ENCODE results near the gene MARCHF10. TPM values are rescaled to one million over a fixed set of nuclear protein-coding genes. Genes with fewer than 3 reads are reported as not detected.

Gene MARCHF10
- total RNA-seq, 1 experiment from 2014 or later = 0.39 TPM

DNA sequence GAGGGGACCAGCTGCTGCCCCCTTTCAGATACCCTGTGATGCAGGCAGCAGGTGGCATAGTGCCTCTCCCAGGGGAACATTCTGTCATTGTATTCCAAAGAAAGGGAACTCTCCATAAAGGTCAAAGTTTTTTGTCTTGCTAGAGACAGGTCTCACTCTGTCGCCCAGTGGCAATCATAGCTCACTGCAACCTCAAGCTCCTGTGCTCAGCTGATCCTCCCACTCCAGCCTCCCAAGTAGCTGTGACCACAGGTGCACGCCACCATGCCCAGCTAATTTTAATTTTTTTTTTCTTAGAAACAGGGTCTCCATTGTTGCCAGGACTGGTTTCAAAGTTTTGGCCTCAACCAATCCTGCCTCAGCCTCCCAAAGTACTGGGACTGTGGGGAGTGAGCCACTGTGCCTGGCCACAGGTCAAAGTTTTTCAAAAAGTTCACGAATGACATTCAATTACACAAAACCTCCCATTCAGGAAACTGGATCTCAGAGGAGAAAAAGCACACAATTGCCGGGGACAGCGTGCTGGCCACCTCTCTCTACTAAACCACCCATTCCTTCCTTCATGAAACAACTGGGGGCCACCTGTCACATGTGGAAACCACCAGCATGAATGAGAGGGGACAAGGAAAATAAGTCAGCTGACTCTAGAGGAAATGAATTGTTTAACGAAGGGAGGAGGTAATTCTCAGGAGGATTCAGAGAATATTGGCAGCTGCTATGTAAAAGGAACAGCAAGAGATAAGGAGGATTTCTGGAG lies 80.0 kb downstream of the MARCHF10 start:
- intact Hi-C loops (cut with micrococcal nuclease; ENCODE audit: unreplicated experiment) = no loop called here
- no peaks in the 10 kb centered on the region for H3K36me3 ChIP-seq (ENCODE audit: control insufficient read depth, insufficient read depth, low read length)
- H3K9me3 ChIP-seq (ENCODE audit: control insufficient read depth, insufficient read depth, low read depth, low read length) = no peaks in the 10 kb centered on the region
- peaks cover 7% of the 10 kb centered on the region; the same call in 1 of the 2 replicates for H3K4me1 ChIP-seq (ENCODE audit: control insufficient read depth, insufficient read depth, low read length)
- ATAC-seq (peak; percentile 66; the same call in 1 of the 2 replicates), DNase-seq (ENCODE audit: low read depth, low spot score) (no peak)
- ChIA-PET CTCF (interaction anchor here (0.7 to 1.0 kb wide), 2 partner anchors 18 to 22 kb away, joined by 3 to 4 read pairs; no protein-coding TSS in a partner anchor), POLR2A (interaction anchor here (0.7 kb wide), 1 partner anchor 398 kb away, joined by 3 read pairs; no protein-coding TSS in a partner anchor)
- BruUV-seq (replicated peaks) = no TSS peak
- H3K4me3 ChIP-seq (ENCODE audit: low read depth in 2 of 2, low read length in 2 of 2) = no peak overlapping the region
- H3K27me3 ChIP-seq (ENCODE audit: control insufficient read depth, insufficient read depth, low read length) = no peaks in the 10 kb centered on the region
- in situ Hi-C loops (cut with HindIII; ENCODE audit: low pct_unique_long_range_greater_than_20kb, low sequenced_read_pairs) = no loop called here
- TF ChIP-seq SIN3A (IDR thresholded peaks at IDR 0.05; ENCODE audit: borderline replicate concordance, insufficient read depth, low read depth, low read length) = no peak
- TF ChIP-seq CTCF (IDR thresholded peaks at IDR 0.05) = no peak; the same call in 1 of the 2 replicates
- TF ChIP-seq TCF7L2 (IDR thresholded peaks at IDR 0.05; ENCODE audit: low read depth, low read length) = no peak
- TF ChIP-seq POLR2AphosphoS5 (IDR thresholded peaks at IDR 0.05; ENCODE audit: low read depth, low read length) = no peak
- TF ChIP-seq REST (IDR thresholded peaks at IDR 0.05; ENCODE audit: insufficient read depth in 1 of 2, low read depth in 2 of 2, low read length in 1 of 2) = no peak
- no peak overlapping the region for H3K27ac ChIP-seq (ENCODE audit: low read length)

GRCh38 chr17:62725791-62726249 lies 82.3 kb downstream of the MARCHF10 start:
- TF ChIP-seq REST (IDR thresholded peaks at IDR 0.05; ENCODE audit: insufficient read depth in 1 of 2, low read depth in 2 of 2, low read length in 1 of 2) (no peak), TCF7L2 (IDR thresholded peaks at IDR 0.05; ENCODE audit: low read depth, low read length) (no peak), CTCF (IDR thresholded peaks at IDR 0.05) (no peak), SIN3A (IDR thresholded peaks at IDR 0.05; ENCODE audit: borderline replicate concordance, insufficient read depth, low read depth, low read length) (no peak), POLR2AphosphoS5 (IDR thresholded peaks at IDR 0.05; ENCODE audit: low read depth, low read length) (no peak)
- ATAC-seq (peak; percentile 46; the same call in 1 of the 2 replicates), DNase-seq (ENCODE audit: low read depth, low spot score) (no peak)
- peaks cover 7% of the 10 kb centered on the region; the same call in 1 of the 2 replicates for H3K4me1 ChIP-seq (ENCODE audit: control insufficient read depth, insufficient read depth, low read length)
- no peaks in the 10 kb centered on the region for H3K36me3 ChIP-seq (ENCODE audit: control insufficient read depth, insufficient read depth, low read length)
- CTCF ChIA-PET = no interaction called here
- H3K27ac ChIP-seq (ENCODE audit: low read length) = no peak overlapping the region
- no peaks in the 10 kb centered on the region for H3K27me3 ChIP-seq (ENCODE audit: control insufficient read depth, insufficient read depth, low read length)
- POLR2A ChIA-PET = no interaction called here
- H3K4me3 ChIP-seq (ENCODE audit: low read depth in 2 of 2, low read length in 2 of 2) = no peak overlapping the region
- no peaks in the 10 kb centered on the region for H3K9me3 ChIP-seq (ENCODE audit: control insufficient read depth, insufficient read depth, low read depth, low read length)
- intact Hi-C loops (cut with micrococcal nuclease; ENCODE audit: unreplicated experiment) = no loop called here
- in situ Hi-C loops (cut with HindIII; ENCODE audit: low pct_unique_long_range_greater_than_20kb, low sequenced_read_pairs) = no loop called here
- BruUV-seq (replicated peaks) = no TSS peak

Measured in Panc1 (cell line).